ENCODE results near the gene PDXDC1. TPM values are rescaled to one million over a fixed set of nuclear protein-coding genes. Genes with fewer than 3 reads are reported as not detected.
A peak's percentile ranks its signal among the peaks of the same experiment; 100 is the strongest.
"Not testable (repeated sequence)": the region's sequence is repeated elsewhere in the genome, so short reads cannot be mapped to it uniquely, and the experiment has no call there.

Gene PDXDC1
- total and polyA plus RNA-seq, 5 donors from 2014 or later: 27.4 to 91.2 (median 29.7) TPM

DNA sequence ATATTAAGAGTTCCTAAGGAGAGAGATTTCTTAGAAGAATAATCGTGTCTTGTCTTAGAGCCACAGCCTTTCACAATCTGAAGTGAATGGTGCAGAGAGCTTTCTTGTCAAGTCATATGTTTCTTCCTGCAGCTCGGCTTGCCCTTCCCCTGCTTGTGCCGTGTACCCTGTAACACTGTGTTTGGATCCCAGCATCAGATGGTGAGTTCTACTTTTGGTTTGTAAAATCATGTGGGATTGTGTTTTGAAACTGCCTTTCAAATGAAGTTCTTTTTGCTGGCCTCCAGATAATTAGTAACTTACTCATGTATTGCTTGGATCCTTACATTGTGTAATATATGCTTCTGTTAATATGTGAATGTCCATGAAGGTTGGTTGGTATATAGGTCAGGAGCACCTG lies 33.8 kb downstream of the PDXDC1 start:
- H3K4me3 Mint-ChIP-seq; H3K4me3 ChIP-seq (ENCODE audit: low read depth, low read length); ATAC-seq (ENCODE audit: low read depth in 2 of 2); H3K9me3 Mint-ChIP-seq; H3K4me1 ChIP-seq (ENCODE audit: control insufficient read depth, insufficient read depth, low read length, poor library complexity, severe bottlenecking); DNase-seq; H3K9me3 ChIP-seq (ENCODE audit: control insufficient read depth in 2 of 2, low read length in 2 of 2); H3K27me3 ChIP-seq (ENCODE audit: control insufficient read depth, insufficient read depth, low read length); H3K27ac ChIP-seq (ENCODE audit: insufficient read depth, low read length, poor library complexity, severe bottlenecking); H3K27me3 Mint-ChIP-seq: not testable (repeated sequence)
- Mint-ChIP-seq H3K27ac (peak overlapping the region in 2 of 3 donors; percentile 4 to 51), H3K4me1 (peaks cover 10 to 23% (median 14%) of the 10 kb centered on the region in 4 donors), H3K36me3 (peaks cover 32% of the 10 kb centered on the region)
- peaks cover 33% of the 10 kb centered on the region for H3K36me3 ChIP-seq (ENCODE audit: control insufficient read depth, insufficient read depth, low read length)

DNA sequence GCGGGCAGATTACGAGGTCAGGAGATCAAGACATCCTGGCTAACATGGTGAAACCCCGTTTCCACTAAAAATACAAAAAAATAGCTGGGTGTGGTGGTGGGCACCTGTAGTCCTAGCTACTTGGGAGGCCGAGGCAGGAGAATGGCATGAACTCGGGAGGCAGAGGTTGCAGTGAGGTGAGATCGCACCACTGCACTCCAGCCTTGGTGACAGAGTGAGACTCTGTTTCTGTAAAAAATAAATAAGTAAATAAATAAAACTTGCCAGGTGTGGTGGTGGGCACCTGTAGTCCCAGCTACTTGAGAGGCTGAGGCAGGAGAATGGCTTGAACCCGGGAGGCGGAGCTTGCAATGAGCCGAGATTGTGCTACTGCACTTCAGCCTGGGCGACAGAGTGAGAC lies 38.1 kb downstream of the PDXDC1 start:
- not testable (repeated sequence) for H3K27me3 Mint-ChIP-seq; H3K9me3 Mint-ChIP-seq; H3K9me3 ChIP-seq (ENCODE audit: control insufficient read depth in 2 of 2, low read length in 2 of 2); H3K27ac ChIP-seq (ENCODE audit: insufficient read depth, low read length, poor library complexity, severe bottlenecking); H3K27me3 ChIP-seq (ENCODE audit: control insufficient read depth, insufficient read depth, low read length); H3K4me3 ChIP-seq (ENCODE audit: low read depth, low read length); ATAC-seq (ENCODE audit: low read depth in 2 of 2); DNase-seq; H3K4me1 ChIP-seq (ENCODE audit: control insufficient read depth, insufficient read depth, low read length, poor library complexity, severe bottlenecking)
- H3K36me3 ChIP-seq (ENCODE audit: control insufficient read depth, insufficient read depth, low read length): peaks cover 21% of the 10 kb centered on the region
- Mint-ChIP-seq H3K4me1 (peaks cover 21 to 48% (median 28%) of the 10 kb centered on the region in 4 donors), H3K4me3 (peak overlapping the region in 2 of 4 donors; percentile 62 to 63), H3K36me3 (peaks cover 28% of the 10 kb centered on the region), H3K27ac (peak overlapping the region in 2 of 3 donors; percentile 66 to 96)

DNA sequence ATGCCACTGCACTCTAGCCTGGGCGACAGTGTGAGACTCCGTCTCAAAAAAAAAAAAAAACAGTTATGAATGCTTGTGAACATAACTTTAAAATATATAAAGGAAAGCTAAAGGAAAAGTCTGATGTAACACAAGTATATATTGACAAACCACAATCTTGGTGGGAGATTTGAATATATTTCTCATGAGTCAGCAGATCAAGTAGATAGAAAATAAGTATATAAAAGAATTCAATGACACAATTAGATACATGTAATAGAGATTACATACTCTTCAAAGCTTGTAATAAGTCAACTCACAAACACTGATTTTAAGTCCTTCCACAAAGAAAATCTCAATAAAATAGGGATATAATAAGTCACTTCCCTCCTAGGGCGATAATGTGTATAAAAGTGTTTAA lies 40.8 kb downstream of the PDXDC1 start:
- not testable (repeated sequence) for H3K4me3 Mint-ChIP-seq
- Mint-ChIP-seq H3K4me1 (peaks cover 20 to 50% (median 24%) of the 10 kb centered on the region in 4 donors), H3K36me3 (peaks cover 32% of the 10 kb centered on the region)

DNA sequence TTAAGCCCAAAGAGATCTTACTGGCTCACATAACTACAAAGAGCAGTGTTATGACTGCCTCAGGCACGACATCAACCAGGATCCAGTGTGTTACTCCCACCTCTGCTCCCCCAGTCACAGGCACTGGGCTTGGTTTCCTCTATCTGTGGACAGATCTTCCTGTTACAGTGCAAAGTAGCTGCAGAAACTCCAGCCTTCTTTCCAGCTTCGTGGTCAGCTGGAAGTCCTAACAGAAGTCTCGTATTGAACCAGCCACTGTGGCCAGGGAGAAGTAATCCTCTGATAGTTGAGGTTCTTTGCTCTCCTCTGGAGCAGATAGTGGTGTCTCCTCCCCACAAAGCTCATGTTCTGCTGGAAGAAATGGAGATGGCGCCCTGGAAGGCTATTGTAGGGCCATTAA lies 41.5 kb downstream of the PDXDC1 start:
- H3K27ac Mint-ChIP-seq: peak overlapping the region; percentile 71 to 74 (median 74)
- not testable (repeated sequence) for H3K4me3 Mint-ChIP-seq; DNase-seq; H3K27me3 Mint-ChIP-seq; H3K9me3 Mint-ChIP-seq; H3K27ac ChIP-seq (ENCODE audit: insufficient read depth, low read length, poor library complexity, severe bottlenecking); H3K4me3 ChIP-seq (ENCODE audit: low read depth, low read length); H3K27me3 ChIP-seq (ENCODE audit: control insufficient read depth, insufficient read depth, low read length); ATAC-seq (ENCODE audit: low read depth in 2 of 2); H3K9me3 ChIP-seq (ENCODE audit: control insufficient read depth in 2 of 2, low read length in 2 of 2); H3K4me1 ChIP-seq (ENCODE audit: control insufficient read depth, insufficient read depth, low read length, poor library complexity, severe bottlenecking)
- peaks cover 13 to 49% (median 24%) of the 10 kb centered on the region in 4 donors for H3K4me1 Mint-ChIP-seq
- H3K36me3 Mint-ChIP-seq: peaks cover 32% of the 10 kb centered on the region
- H3K36me3 ChIP-seq (ENCODE audit: control insufficient read depth, insufficient read depth, low read length): peaks cover 29% of the 10 kb centered on the region

More for the DNA sequence above, 40.8 kb downstream of the PDXDC1 start:
- not testable (repeated sequence) for H3K27me3 ChIP-seq (ENCODE audit: control insufficient read depth, insufficient read depth, low read length); H3K9me3 Mint-ChIP-seq; H3K9me3 ChIP-seq (ENCODE audit: control insufficient read depth in 2 of 2, low read length in 2 of 2); H3K27me3 Mint-ChIP-seq; H3K4me1 ChIP-seq (ENCODE audit: control insufficient read depth, insufficient read depth, low read length, poor library complexity, severe bottlenecking); DNase-seq; H3K27ac ChIP-seq (ENCODE audit: insufficient read depth, low read length, poor library complexity, severe bottlenecking); ATAC-seq (ENCODE audit: low read depth in 2 of 2); H3K4me3 ChIP-seq (ENCODE audit: low read depth, low read length)
- peaks cover 31% of the 10 kb centered on the region for H3K36me3 ChIP-seq (ENCODE audit: control insufficient read depth, insufficient read depth, low read length)
- peak overlapping the region in 2 of 3 donors; percentile 71 to 74 for H3K27ac Mint-ChIP-seq

DNA sequence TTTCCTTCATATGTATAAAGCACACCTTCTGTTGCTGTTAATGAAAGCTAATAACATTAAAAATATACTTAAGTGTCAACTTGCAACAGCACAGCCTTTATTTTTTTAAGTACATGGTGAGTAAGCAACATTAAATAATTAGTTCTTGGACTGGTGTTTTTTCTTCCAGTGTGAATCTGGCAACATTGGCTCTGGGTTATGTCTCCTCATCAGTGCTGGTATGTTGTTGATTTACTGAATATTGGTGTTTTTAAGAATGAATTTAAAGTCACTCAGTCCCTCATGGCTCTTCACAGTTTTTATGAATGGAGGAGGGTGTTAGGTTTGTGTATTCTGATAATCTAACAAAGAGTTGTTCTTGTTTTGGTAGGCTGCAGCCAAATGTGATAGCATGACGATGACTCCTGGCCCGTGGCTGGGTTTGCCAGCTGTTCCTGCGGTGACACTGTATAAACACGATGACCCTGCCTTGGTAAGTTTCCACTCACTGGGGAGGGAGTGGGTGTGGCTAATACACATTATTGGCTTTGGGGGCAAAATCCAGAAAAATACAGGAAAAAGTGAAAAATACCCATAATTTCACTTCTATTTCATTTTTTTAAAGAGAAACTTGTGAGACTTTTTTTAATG lies 42.2 kb downstream of the PDXDC1 start:
- Histone ChIP-seq H3K36me3 (ENCODE audit: control insufficient read depth, insufficient read depth, low read length) (peaks cover 33% of the 10 kb centered on the region), H3K4me1 (ENCODE audit: control insufficient read depth, insufficient read depth, low read length, poor library complexity, severe bottlenecking) (peaks cover 13% of the 10 kb centered on the region)
- not testable (repeated sequence) for H3K9me3 ChIP-seq (ENCODE audit: control insufficient read depth in 2 of 2, low read length in 2 of 2); H3K9me3 Mint-ChIP-seq; DNase-seq; H3K4me3 ChIP-seq (ENCODE audit: low read depth, low read length); H3K27ac ChIP-seq (ENCODE audit: insufficient read depth, low read length, poor library complexity, severe bottlenecking); H3K27me3 ChIP-seq (ENCODE audit: control insufficient read depth, insufficient read depth, low read length); H3K27me3 Mint-ChIP-seq; ATAC-seq (ENCODE audit: low read depth in 2 of 2)
- Mint-ChIP-seq H3K4me3 (peak overlapping the region in 1 of 4 donors; percentile 14), H3K36me3 (peaks cover 32% of the 10 kb centered on the region), H3K4me1 (peaks cover 11 to 48% (median 29%) of the 10 kb centered on the region in 4 donors), H3K27ac (peak overlapping the region; percentile 74 to 82 (median 74))

DNA sequence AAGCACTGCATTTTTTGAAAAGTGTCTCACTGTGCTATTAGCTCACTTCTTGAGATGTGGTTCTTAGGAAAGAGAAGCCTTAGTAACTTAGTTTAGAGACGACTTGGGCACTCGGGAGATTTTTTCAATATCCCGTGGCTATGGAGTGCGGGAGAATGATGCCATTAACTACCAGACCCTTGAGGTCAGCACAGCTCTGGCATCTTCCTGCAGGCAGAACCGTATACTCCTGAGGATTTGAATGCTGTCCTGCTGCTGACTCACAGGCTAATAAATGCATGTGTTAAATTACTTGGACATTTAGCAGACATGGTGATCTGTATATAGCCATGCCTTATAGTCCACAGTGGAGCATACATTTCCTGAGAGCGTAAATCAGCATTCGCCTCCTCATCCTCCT lies 46.6 kb downstream of the PDXDC1 start:
- not testable (repeated sequence) for H3K9me3 ChIP-seq (ENCODE audit: control insufficient read depth in 2 of 2, low read length in 2 of 2); H3K27me3 Mint-ChIP-seq; H3K9me3 Mint-ChIP-seq; H3K27me3 ChIP-seq (ENCODE audit: control insufficient read depth, insufficient read depth, low read length); H3K4me1 ChIP-seq (ENCODE audit: control insufficient read depth, insufficient read depth, low read length, poor library complexity, severe bottlenecking); H3K27ac ChIP-seq (ENCODE audit: insufficient read depth, low read length, poor library complexity, severe bottlenecking); ATAC-seq (ENCODE audit: low read depth in 2 of 2); H3K4me3 ChIP-seq (ENCODE audit: low read depth, low read length); H3K4me3 Mint-ChIP-seq; DNase-seq
- H3K4me1 Mint-ChIP-seq: peaks cover 5 to 22% (median 12%) of the 10 kb centered on the region in 4 donors
- peaks cover 45% of the 10 kb centered on the region for H3K36me3 ChIP-seq (ENCODE audit: control insufficient read depth, insufficient read depth, low read length)
- H3K36me3 Mint-ChIP-seq: peaks cover 48% of the 10 kb centered on the region
- peak overlapping the region in 1 of 3 donors; percentile 4 for H3K27ac Mint-ChIP-seq

DNA sequence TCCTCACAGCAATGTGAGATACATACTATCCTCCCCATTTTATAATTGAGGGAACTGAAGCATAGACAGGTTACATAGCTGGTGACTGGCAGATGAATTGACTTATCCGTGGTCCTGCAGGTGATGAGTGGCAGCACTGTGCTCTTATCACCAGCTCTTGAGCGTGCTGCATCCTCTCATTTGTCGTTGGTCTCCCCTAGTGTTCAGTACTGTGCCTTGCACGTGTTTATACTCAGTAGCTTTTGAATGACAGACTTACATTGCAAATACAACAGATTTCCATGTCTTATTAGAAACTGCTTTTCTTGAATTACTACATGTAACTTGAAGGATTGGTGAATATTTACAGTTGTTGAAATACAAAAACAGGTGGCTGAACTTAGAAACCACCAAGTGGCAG lies 47.4 kb downstream of the PDXDC1 start:
- DNase-seq (peak; percentile 27 to 84 (median 75)), ATAC-seq (ENCODE audit: low read depth in 2 of 2) (peak; percentile 96 to 99)
- not testable (repeated sequence) for H3K4me3 ChIP-seq (ENCODE audit: low read depth, low read length); H3K27me3 ChIP-seq (ENCODE audit: control insufficient read depth, insufficient read depth, low read length); H3K4me3 Mint-ChIP-seq; H3K4me1 ChIP-seq (ENCODE audit: control insufficient read depth, insufficient read depth, low read length, poor library complexity, severe bottlenecking); H3K27me3 Mint-ChIP-seq; H3K9me3 ChIP-seq (ENCODE audit: control insufficient read depth in 2 of 2, low read length in 2 of 2); H3K9me3 Mint-ChIP-seq
- Mint-ChIP-seq H3K4me1 (peaks cover 3 to 18% (median 8%) of the 10 kb centered on the region in 4 donors), H3K36me3 (peaks cover 45% of the 10 kb centered on the region), H3K27ac (peak overlapping the region; percentile 0 to 47 (median 17))
- Histone ChIP-seq H3K36me3 (ENCODE audit: control insufficient read depth, insufficient read depth, low read length) (peaks cover 44% of the 10 kb centered on the region), H3K27ac (ENCODE audit: insufficient read depth, low read length, poor library complexity, severe bottlenecking) (peak overlapping the region; percentile 28)
